CD4-positive, alpha-beta T cell treated with Interferon gamma for 1 hour (primary cell): ENCODE results near the gene PDS5B.
"Not testable (repeated sequence)": the region's sequence is repeated elsewhere in the genome, so short reads cannot be mapped to it uniquely, and the experiment has no call there.

Experiments used
- DNase-seq: peaks from one replicate; pipeline ENCODE4 v3.0.0-alpha.2; 2020

The PDS5B gene

DNA sequence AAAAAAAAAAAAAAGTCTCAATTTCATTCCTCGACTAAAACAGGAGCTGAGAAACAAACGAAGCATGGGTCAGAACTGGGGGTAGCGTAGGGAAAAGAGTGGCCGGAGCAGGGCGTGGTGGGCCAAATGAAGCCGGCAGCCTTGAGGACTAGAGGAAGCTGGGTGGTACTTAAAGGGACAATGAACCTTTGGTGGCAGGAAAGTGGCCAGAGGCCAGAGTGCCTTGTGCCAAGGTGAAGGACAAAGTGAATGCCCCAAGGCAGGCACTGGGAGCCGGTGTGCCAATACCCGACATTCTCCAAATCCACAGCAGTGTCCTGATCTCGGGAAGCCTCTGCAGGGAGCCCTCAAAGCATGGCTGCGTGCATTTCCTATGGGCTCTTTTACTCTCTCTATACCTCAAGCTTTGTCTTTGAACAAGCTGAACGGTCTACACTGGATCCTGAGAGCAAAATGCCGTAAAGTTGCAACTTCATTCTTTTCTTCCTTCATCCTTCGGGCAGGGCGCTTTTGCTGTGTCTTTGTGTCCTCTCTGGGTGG lies 235.0 kb downstream of the PDS5B start:
- no peak for DNase-seq

DNA sequence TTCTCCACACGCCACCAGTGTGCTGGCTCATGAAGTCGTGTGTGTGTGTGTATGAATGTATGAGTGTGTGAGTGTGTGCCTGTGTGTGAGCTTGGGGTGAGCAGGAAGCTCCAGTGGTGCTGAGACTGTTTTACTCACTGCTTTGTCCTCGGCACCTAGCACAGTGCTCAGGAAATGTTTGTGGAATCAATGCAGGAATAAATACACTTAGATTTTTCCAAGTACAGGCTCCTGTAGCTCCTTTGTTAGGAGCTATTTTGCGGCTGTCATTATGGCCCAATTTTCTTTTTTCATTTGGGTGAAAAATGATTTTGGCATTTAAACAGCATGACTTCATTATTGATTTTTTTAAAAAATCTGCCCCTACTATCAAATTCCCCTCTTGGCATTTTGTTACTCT lies 236.5 kb downstream of the PDS5B start:
- DNase-seq = no peak

DNA sequence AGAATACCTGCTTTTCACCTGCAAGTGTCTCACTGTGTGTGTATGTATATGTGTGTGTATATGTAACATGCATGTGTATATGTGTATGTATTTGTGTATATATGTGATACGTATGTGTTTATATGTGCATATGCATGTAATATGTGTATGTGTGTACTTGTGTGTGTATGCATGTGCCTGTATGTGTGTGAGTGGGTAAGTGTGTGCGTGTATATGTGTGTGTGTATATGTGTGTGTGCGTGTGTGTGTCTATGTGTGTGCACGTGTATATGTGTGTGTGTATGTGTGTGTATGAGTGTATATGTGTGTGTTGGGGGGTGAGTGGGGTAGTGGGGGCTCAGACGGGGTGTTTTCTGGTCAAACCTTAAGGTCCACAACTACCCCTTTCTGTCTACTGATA lies 237.3 kb downstream of the PDS5B start:
- DNase-seq = no peak

DNA sequence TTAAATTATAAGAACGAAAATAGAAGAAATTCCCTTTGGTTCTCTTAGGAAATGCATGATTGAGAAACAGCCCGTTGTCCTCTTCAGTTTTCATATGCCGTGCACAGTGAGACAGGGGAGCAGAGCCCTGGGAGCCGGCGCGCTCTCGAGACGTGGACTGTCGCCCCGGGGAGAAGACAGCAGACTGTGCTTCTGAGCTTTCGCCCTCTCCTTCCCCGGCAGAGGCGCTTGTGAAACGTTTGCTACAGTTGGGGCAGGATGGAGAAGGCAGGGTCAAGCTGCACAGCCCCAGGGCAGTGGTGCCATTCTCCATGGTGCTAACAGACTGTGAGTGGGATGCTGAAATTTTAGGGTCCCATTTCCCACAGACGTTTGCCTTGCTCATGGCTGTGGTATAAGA lies 237.8 kb downstream of the PDS5B start:
- DNase-seq = no peak

DNA sequence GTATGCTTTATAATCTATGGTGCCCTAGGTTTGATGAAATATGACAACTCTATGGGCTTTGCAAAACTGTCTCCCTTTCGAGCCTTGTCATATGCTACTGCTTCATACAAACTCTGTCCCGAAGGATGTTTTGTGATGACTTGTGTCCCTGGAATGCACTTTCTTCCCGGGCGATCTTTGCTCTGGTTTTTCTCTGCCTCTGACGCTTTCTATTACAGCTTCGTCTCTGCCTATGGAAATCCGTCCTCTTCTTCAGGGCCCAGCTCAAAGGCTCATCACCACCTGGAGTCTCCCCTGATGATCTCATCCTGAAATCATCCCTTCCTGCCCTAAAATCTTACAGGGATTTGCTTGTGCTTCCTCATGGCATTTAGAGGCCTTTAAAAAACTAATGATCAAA lies 238.4 kb downstream of the PDS5B start:
- no peak for DNase-seq

DNA sequence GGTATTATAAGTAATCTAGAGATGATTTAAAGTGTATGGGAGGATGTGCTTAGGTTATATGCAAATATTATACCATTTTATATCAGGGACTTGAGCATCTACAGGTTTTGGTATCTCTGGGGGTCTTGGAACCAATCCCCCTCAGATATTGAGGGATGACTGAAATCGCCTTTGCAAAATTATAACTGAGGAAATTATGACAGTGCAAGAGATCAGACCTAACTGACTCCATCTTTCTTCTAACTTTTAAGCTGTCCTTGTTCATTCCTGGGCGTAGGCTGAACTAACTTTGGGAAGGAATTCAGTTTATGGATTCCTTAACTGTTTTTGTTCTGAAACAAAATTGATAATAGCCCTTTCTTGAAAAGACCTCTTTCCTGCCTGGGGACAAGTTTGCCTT lies 239.2 kb downstream of the PDS5B start:
- no peak for DNase-seq

DNA sequence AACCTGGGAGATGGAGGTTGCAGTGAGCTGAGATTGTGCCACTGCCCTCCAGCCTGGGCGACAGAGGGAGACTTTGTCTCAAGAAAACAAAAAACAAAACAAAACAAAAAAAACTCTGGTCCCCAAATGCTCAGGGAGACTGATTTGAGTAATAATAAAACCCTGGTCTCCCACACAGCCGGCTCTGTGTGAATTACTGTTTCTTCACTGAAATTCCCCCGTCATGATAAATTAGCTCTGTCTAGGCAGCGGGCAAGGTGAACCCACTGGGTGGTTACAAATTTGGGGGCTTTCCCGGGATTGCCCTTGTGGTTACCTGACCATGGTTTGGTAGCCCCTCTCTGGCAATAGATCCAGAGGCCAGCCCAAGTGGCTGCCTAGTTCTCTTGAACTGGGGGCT lies 240.1 kb downstream of the PDS5B start:
- not testable (repeated sequence) for DNase-seq
